ENCODE measurements around the gene DOHH. TPM values are rescaled to one million over a fixed set of nuclear protein-coding genes. Genes with fewer than 3 reads are reported as not detected.

DOHH gene
- total and polyA plus RNA-seq, 10 donors = 6.6 to 16.8 (median 10.7) TPM

DNA sequence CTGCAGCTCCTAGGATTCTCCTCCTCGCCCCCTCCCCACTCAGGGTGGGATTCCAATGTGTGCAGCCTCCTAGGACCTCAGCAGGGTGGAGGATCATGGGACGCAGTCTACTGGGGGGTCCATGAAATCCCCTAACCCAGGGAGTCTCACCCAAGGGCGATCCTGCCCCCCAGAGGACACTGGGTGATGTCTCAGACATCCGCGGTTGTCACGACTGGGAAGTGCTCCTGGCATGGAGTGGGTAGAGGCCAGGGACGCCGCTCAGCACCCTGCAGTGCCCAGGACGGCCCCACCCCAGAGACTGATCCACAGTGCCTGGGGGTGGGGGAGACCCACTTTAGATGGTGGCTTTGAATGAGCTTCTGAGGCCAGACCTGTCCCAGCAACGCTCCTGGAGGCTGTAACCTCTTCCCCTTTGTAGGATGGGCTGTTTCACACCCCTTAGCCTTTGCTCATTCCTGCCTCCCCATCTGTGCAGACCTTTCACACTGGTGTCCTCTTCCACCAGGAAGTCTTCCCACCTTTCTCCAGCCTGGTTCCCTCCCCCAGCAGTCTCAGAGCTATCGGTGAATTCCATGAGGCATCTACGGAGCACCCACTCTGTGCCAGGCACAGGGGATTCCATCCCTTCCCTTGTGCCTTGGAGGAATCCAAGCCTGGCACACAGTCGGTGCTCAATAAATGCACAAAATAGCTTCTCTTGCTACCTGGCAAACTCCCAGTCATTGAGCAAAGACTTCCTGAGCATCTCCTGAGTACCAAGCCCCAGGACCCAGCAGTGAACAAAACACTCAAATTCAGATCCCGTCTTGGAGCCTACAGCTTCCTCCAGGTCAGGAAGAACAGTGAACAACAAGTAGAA, 30.6 kb downstream of the DOHH start:
- DNase-seq = no peak
- Histone ChIP-seq H3K36me3 (peaks cover 0 to 16% (median 0%) of the 10 kb centered on the region in 6 donors), H3K27ac (peak overlapping the region in 2 of 8 donors; percentile 14 to 27), H3K4me3 (no peak overlapping the region), H3K27me3 (replicated peaks in 1 of 7) (peaks cover 0 to 15% (median 0%) of the 10 kb centered on the region in 7 donors), H3K4me1 (peaks cover 0 to 42% (median 11%) of the 10 kb centered on the region in 6 donors), H3K9me3 (no peaks in the 10 kb centered on the region)
- TF ChIP-seq POLR2AphosphoS5 (IDR thresholded peaks at IDR 0.05) (peak; percentile 31 to 70 (median 34)), POLR2A (IDR thresholded peaks at IDR 0.05) (no peak)
- TF ChIP-seq, protein P1, sequence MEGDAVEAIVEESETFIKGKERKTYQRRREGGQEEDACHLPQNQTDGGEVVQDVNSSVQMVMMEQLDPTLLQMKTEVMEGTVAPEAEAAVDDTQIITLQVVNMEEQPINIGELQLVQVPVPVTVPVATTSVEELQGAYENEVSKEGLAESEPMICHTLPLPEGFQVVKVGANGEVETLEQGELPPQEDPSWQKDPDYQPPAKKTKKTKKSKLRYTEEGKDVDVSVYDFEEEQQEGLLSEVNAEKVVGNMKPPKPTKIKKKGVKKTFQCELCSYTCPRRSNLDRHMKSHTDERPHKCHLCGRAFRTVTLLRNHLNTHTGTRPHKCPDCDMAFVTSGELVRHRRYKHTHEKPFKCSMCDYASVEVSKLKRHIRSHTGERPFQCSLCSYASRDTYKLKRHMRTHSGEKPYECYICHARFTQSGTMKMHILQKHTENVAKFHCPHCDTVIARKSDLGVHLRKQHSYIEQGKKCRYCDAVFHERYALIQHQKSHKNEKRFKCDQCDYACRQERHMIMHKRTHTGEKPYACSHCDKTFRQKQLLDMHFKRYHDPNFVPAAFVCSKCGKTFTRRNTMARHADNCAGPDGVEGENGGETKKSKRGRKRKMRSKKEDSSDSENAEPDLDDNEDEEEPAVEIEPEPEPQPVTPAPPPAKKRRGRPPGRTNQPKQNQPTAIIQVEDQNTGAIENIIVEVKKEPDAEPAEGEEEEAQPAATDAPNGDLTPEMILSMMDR (IDR thresholded peaks at IDR 0.05 in 8 of 11, conservative IDR thresholded peaks at IDR 0.05 in 3 of 11) = no peak
- intact Hi-C loops (cut with DNase I; ENCODE audit: low total_unique reads) = loop anchor here (5.0 kb wide), 2 partner anchors 143 to 163 kb away; no protein-coding TSS in a partner anchor
- WGBS, 5 donors = 57 to 66% (median 63%) methylated on average over 10 to 14 of the region's 14 CpGs

DNA sequence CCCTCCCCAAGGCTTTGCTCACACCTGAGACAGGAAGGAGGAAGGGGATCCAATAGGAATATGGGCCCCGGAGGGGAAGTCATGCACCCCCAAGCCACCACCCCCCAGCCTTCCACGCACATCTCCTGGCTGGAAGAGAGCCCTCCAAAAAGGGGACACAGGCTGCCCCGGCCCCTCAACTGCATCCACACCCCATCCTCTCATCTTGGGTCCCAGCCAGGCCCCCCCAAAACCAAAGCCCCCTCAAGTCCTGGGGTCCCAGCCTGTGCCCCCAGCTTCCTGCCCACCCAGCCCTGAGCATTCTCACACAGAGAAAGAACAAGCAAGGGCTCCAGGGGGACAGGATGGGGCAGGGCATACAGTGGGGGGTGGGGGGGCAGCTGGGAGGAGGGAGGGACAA, 32.3 kb downstream of the DOHH start:
- 58 to 88% (median 63%) methylated on average over 1 to 3 of the region's 3 CpGs for WGBS, 5 donors
- intact Hi-C loops (cut with DNase I; ENCODE audit: low total_unique reads) = no loop called here
- DNase-seq = no peak
- no peak for TF ChIP-seq POLR2AphosphoS5 (IDR thresholded peaks at IDR 0.05)
- no peak for TF ChIP-seq POLR2A (IDR thresholded peaks at IDR 0.05)
- TF ChIP-seq, protein P1 (IDR thresholded peaks at IDR 0.05 in 8 of 11, conservative IDR thresholded peaks at IDR 0.05 in 3 of 11) = no peak
- Histone ChIP-seq H3K27me3 (replicated peaks in 1 of 7) (peaks cover 0 to 7% (median 0%) of the 10 kb centered on the region in 7 donors), H3K36me3 (peaks cover 0 to 32% (median 10%) of the 10 kb centered on the region in 6 donors), H3K4me3 (no peak overlapping the region), H3K27ac (peak overlapping the region in 1 of 8 donors; percentile 33), H3K9me3 (no peaks in the 10 kb centered on the region), H3K4me1 (peaks cover 0 to 50% (median 11%) of the 10 kb centered on the region in 6 donors)

DNA sequence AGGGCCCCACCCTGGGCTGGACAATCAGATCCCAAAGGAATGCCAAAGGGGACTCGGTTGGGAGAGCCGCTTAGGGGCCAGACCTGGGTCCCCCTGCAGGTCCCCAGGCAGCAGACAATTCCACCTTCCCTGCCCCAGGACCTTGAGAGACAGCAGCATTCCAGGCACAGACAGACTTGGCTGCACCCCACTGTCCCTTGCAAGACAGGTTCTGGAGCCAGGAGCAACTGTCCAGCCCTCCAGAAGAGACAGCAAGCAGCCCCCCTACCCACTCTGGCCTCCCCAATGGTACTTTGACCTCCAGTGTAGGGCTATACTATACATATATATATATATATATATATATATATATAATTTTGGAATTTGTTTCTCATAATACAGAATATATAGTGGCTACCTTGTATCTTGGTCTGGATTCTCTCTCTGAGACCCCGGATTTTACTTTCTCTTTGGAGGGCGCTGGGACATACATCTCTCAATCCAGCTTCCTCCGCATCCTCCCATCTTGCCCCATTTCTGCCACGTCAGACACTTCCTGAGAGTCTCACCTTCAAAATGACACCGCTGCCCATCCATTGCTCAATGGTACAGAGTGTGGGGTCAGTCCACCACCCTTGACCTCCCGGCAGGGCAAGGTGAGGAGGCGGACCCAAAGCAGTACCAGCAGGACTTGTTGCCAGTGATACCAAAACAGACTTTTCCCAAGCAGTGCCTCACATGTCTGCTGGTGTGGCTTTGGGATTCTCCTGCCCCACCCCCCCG, 32.9 kb downstream of the DOHH start:
- WGBS, 5 donors = 81 to 92% (median 83%) methylated on average over 8 to 10 of the region's 10 CpGs

DNA sequence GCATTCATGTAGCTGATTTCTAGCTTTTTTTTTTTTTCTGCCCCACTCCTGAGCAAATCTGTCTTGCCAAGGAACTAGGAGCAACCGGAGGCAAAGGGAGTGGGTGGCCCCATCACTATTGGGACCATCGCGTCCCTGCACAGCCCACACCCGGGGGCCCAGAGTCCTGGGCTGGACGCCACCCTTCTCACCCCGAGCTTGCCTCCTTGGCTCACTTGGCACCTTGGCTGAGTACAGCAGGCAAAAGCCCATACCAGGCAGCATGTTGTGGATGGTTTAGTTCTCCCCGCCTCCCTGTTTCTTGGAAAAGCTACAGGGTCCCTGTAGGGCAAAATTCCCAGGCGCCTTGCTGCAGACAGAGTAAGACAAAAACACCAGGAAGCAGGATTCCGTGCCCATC, 33.8 kb downstream of the DOHH start:
- intact Hi-C loops (cut with DNase I; ENCODE audit: low total_unique reads) = no loop called here
- H3K27ac ChIP-seq = no peak overlapping the region
- H3K27me3 ChIP-seq (replicated peaks in 1 of 7) = peaks cover 0 to under 1% (median 0%) of the 10 kb centered on the region in 7 donors
- H3K9me3 ChIP-seq = no peaks in the 10 kb centered on the region
- peaks cover 0 to 48% (median 19%) of the 10 kb centered on the region in 6 donors for H3K36me3 ChIP-seq
- H3K4me3 ChIP-seq = no peak overlapping the region
- no peak for TF ChIP-seq POLR2A (IDR thresholded peaks at IDR 0.05)
- peak in 1 of 3 donors; percentile 29 for TF ChIP-seq POLR2AphosphoS5 (IDR thresholded peaks at IDR 0.05)
- H3K4me1 ChIP-seq = peaks cover 0 to 36% (median 5%) of the 10 kb centered on the region in 6 donors
- no peak for DNase-seq
- 84 to 97% (median 88%) methylated on average over 8 to 9 of the region's 9 CpGs for WGBS, 5 donors

More for the DNA sequence above, 32.9 kb downstream of the DOHH start:
- peaks cover 0 to 38% (median 16%) of the 10 kb centered on the region in 6 donors for H3K36me3 ChIP-seq
- H3K27me3 ChIP-seq (replicated peaks in 1 of 7) = peaks cover 0 to 7% (median 0%) of the 10 kb centered on the region in 7 donors
- H3K27ac ChIP-seq = peak overlapping the region in 1 of 8 donors; percentile 33
- no peak for DNase-seq
- intact Hi-C loops (cut with DNase I; ENCODE audit: low total_unique reads) = no loop called here
- TF ChIP-seq POLR2AphosphoS5 (IDR thresholded peaks at IDR 0.05) (peak in 1 of 3 donors; percentile 24), POLR2A (IDR thresholded peaks at IDR 0.05) (no peak)
- H3K4me3 ChIP-seq = no peak overlapping the region
- H3K4me1 ChIP-seq = peaks cover 0 to 46% (median 9%) of the 10 kb centered on the region in 6 donors
- H3K9me3 ChIP-seq = no peaks in the 10 kb centered on the region
